Stimulated activated CD8-positive, alpha-beta memory T cell treated with anti-CD3 and anti-CD28 coated beads, Interleukin-4, amount 100 ng/mL, for 48 hours (primary cell): ENCODE measurements around the gene USP6.
"Not testable (repeated sequence)": the region's sequence is repeated elsewhere in the genome, so short reads cannot be mapped to it uniquely, and the experiment has no call there.

Source experiments
- DNase-seq: peaks from one replicate; pipeline ENCODE4 v3.0.0-alpha.2; 2020

USP6 gene

DNA sequence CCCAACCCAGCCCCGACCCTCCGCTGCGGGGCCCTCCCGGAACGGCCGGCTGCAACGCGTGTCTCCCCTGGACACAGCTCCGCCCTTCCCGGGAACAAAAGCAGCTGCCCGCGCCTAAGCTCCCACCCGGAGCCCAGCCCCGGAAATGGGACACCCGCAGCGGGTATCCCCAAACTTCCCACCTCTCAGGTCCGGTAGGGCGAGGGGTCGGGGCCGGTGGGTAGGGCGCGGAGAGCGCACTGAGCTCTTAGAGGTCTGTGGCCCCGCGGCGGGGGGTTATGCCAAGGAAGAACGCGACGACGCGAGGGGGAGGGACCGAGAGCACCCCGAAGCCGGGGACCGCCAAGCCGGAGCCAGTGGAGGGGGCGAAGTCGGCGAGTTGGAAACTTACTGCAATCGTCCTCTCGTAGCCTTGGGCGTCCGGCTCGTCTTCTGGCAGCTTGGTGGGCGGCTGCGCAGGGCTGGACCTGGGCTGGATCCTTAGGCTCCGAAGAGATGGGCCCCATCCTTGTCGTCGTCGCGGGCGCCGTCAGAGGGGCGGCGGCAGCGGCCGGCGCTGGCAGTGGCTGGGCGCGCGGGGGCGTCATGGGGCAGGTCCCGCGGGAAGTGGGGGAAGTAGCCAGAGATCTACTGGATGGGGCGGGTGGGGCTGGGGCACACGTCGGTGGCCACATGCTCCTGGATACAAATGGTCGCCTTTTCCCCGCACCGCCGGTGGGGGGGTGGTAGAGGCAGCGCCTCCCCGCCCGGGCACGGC is 6.9 kb downstream of the USP6 start:
- DNase-seq: peak; percentile 22

DNA sequence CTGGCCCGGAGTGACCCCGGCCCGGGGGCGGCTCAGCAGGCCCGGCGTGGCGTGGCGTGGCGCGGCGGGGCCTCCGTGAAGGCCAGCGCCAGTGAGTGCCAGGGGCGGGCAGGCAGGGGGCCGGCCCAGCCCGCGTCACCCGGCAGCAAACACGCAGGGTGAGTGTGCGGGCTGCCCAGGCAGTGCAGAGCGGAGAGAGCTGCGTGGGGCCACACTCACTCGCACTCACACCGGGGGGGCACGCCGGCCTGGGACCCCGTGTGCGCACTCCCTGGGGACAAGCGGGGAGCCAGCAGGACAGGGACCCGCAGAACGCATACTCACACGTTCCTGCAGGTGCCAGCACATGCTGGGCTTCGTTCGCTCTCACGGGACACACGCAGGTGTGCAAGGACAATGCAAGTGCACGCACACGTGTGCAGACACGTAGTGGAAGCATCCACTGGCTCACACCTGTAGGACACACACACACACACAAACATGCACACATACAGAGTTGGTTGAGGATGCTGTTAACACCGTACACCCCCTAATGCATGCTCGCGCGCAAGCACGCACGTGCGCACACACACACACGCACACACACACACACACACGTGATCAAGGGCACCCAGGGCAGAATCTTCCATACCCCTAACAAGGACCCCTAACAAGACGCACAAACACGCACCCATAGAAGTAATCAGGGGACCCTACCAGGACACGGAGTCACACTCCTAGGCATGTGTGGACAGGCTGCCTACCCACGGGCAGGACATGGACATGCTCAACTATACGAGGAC is 7.7 kb downstream of the USP6 start:
- peak; percentile 15 for DNase-seq

DNA sequence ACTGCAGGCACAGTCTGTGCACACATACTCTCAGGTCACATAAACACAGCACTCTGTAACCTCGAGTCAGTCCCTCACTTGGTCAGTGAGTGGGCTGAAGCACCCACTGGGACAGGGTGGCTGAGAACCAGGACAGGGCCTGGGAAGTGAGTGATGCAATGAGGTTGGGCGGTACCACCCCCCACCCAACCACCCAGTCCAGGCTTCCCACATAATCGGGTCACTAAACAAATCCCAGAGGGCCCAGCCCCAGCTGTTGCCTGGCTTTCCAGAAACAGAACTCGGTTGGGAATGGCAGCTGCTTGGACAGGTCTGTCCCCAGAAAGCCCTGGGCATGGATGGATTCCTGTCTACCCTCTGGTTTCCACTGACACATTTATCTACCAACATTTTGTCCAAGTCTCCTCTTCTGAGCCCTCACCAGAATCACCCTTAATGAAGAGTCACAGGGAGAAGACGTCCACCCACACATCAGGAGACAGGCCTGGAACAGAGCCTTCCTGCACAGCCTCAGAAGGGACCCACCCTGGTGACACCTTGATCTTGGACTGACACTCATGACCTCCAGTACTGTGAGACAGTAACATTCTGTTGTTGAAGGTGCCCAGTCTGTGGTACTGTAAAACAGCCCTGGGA is 8.4 kb downstream of the USP6 start:
- peak; percentile 8 for DNase-seq

DNA sequence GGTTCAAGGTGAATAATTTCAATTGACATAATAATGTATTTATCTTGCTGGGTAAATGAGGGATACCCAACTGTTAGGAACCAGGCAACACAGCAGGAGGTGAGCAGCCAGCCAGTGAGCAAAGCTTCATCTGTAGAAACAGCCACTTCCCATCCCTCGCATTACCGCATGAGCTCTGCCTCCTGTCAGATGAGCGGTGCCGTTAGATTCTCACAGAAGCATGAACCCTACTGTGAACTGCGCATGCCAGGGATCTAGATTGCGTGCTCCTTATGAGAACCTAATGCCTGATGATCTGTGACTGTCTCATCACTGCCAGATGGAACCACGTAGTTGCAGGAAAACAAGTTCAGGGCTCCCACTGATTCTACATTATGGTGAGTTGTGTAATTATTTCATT is 9.1 kb downstream of the USP6 start:
- peak; percentile 14 for DNase-seq

DNA sequence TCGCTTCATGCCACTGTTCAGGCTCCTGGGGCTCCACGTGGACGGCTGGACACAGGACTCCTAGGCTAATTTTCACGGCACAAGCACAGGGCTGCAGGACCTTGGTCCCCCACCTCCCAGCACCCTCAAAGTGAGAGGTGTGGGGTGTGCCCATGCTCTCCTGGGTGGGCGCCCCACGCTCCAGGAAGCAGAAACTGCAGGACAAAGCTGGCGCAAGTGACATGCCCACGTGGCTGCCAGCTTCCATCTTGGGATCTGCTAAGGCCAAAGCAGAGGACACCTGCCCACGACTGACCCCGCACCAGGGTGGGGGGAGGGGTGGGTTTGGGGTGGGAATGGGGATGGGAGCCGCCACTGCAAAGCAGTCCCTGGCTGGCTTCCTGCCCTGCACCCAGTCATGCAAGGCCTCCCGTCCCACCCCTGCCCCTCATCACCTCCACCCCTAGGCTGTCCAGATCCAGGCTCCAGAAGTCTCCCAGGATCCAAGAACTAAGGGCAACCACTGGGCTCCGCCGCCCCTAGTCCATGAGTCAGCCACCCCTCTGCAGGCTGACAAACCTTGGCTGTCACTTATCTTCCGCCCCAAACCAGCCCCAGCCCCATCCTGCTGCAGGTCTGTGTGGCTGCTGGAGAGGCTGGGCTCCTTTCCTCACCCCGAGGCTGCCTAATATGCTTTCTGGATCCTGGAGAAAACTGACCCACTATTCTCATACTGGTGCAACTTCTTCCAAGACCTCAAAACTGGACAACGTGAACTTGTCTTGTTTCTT is 11.1 kb downstream of the USP6 start:
- peak; percentile 14 for DNase-seq

DNA sequence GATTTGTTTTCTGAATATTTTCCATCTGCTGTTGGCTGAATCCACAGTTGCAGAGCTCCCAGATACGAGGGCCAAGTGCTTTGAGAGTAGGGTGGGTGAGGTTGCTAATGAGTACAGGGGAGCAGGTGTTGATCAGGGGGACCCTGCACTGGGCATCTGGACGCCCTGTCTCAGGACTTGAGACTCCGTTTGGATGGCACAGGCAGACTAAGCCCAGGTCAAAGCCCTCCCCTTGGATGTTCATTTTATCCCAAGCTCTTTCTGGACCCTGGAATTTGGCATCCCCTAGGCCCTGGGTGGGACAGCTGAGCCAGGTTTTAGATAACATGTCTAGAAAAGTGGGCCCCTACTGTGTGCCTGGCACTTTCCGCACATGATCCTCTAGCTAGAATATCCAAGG is 12.1 kb downstream of the USP6 start:
- DNase-seq: no peak

DNA sequence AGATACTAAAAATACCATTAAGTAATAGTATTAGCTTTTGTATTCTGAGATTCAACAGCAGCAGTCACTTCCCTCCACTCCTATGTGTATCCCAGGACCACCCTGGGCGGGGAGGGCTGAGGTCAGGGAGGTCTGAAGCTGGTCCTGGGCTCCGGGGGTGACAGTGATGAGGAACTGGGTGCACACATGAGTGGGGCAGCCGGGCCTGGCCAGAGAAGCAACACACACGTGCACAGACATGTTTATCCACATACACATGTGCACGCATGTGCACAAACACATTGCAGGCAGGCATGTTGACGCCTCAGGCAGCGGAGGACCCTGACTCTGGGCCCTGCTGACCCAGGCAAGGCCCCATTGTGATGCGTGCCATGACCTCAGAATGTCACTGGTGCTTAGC is 12.6 kb downstream of the USP6 start:
- not testable (repeated sequence) for DNase-seq

DNA sequence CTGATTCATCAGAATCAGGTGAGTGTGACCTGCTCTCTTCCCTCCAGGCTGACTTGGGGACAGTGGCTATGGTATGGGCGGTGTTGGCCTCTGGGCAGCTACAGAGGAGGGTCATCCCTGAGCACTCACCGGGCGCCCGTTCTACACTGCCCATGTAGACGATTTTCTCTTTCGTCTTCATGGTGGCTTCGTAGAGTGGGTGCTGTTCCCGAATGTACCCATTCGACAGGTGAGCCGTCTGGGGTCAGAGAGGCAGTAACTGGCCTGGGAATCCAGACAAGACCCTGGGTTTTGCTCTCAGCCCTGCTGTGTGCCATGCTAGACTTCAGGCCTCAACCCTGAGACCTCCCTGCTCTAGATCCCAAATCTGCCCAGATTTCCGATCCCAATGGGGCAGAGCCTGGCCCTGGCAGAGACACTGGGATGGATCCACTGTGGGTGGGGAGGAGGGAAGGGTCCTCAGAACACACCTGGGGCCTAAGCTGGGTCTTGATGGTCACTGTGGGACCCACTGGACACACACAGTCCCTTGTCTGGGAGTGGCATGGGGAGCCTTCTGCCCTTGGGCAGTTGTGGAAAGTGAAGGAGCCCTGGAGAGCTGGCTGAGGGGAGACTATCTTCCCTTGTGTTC is 13.2 kb downstream of the USP6 start:
- DNase-seq: peak; percentile 5

DNA sequence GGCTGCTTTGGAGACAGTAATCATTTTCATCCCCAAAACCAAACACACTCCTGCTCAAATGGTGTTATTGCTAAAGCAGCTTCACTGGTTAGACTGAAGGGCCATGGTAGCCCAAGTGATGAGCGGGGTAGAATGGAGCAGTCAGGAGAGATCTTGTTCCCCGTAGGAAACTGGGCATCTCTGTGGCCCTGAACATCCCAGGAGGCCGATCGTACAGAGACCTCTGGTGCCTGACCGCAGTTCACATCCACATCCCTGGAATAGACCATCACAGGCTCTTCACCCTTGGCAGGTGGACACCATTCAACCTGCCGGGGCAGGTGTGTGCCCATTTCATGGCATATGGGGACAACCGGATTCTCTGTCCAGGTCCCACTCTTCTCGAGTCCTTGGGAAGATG is 13.9 kb downstream of the USP6 start:
- DNase-seq: not testable (repeated sequence)

DNA sequence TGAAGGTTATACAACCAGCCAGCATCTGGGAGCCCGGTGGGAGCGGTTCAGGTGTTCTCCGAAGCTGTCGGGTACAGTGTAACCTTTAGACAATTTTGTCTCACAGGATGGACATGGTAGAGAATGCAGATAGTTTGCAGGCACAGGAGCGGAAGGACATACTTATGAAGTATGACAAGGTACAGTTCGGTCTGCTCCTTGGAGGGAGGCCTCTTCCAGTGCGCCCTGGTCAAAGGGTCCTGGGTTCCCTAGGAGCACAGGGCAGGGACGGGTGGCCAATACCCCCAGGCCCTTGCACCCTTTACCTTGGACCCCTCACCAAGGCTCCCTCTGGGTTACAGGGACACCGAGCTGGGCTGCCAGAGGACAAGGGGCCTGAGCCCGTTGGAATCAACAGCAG is 14.4 kb downstream of the USP6 start:
- not testable (repeated sequence) for DNase-seq

DNA sequence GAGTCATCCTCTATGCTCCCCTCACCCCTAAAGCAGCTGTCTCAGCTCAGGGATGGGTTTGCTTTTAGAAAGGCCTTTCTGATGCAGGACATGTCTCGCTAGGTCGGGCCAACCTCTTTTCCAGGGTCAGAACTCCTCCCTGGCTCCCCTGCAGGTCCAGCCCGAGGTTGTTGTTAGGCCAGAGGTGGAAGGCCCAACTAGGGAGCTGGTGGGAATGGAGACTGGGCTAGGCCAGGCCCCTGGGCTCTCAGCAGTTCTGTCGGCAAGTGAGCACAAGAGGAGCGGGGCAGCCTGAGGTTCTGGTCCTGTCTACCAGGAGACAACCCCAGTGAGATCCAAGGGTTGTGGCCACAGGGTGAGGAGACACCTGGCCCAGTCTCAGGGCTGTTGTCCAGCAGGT is 14.9 kb downstream of the USP6 start:
- not testable (repeated sequence) for DNase-seq

DNA sequence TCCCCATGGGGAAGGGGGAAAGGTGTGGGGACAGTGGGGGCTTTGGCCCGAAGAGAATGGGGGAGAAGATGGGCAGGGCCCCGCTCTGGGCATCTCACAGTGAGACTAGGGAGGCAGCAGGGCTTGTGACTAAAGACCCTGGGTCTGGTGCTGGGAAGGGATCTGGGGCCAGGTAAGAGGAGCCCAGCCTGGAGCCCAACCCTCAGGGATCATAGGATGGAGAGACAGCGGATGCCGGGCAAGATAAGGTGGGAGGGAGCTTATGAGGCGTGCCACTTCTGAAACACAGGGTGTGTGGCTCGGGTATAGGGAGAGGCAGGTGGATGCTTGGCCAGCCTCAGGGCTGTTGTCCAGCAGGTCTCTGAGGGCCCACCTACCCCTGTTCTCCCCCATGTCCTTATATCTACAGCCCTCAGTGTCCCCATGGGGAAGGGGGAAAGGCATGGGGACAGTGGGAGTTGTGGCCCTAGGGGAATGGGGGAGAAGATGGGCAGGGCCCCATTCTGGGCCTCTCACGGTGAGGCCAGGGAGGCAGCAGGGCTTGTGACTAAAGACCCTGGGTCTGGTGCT is 15.4 kb downstream of the USP6 start:
- no peak for DNase-seq

DNA sequence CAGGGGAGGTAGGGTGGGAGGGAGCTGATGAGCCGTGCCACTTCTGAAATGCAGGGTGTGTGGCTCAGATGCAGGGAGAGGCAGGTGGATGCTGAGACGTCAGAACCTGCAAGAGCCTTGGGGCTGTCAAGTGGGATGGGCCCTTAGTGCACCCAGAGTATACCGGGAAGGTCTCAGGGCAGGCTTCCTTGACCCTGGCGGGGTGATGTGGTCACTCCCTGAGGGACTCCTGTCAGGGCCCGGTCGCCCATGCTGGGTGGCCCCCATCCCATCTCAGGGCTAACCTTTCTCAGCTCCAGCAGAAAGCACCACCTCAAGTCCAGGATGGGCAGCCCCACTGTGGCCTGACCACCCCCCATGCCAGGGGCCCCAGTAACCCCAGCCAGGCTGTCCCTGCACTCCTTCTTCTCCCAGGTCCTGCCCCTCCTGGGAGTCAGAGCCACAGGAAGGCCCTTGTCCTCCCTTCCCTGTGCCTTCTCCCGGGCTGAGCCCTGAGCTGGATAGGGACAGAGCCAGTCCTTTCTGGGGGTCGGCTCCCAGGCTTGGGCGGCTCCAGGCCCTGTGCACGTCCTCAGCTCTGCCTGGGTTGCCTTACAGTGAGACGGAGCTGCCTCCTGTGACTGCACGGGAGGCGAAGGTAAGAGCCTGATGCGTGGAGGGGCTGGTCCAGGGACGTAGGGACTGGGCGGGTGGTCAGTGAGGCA is 16.1 kb downstream of the USP6 start:
- not testable (repeated sequence) for DNase-seq

DNA sequence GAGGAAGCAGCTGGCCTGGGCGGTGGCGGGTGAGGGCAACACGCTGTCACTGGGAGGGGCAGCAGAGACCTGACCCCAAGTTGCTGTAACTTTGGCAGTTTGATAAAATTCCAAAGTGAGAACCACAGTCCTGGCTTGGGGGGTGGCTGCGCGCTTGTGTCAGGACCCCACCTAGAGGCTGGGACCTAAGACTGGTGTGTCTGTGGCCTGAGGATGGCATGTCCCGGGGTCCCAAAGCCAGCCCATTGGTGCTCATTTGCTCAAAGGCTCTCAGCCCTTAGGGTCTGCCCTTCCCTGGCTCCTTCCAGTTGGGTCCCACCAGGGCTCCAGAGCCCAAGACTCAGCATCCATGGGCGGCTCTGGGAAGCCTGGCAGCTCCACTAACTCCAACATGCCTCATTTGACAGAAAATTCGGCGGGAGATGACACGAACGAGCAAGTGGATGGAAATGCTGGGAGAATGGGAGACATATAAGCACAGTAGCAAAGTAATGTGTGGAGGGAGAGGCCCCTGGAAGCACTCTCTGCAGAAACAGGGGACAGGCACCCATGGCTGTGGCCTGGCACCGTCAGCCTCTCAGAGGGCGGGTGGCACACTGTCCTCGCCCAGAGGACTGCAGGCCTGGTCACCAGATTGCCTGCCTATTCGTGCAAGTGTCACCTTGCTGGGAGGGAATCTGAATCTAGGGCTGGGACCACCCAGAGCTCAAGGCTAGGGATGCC is 16.8 kb downstream of the USP6 start:
- DNase-seq: not testable (repeated sequence)

DNA sequence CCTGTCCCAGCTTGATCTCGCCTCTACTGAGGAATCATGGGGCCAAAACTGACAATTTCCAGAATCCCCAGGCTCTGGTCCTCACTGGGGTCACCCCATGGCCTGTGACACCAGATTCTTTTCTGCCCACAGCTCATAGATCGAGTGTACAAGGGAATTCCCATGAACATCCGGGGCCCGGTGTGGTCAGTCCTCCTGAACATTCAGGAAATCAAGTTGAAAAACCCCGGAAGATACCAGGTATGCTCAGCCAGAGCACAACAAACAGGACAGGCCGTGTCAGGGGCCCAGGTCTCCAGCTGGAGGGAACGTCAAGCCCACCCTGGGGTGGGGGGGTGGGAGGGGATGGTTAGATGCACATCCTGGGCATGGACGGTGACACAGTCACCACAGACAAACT is 17.5 kb downstream of the USP6 start:
- no peak for DNase-seq

DNA sequence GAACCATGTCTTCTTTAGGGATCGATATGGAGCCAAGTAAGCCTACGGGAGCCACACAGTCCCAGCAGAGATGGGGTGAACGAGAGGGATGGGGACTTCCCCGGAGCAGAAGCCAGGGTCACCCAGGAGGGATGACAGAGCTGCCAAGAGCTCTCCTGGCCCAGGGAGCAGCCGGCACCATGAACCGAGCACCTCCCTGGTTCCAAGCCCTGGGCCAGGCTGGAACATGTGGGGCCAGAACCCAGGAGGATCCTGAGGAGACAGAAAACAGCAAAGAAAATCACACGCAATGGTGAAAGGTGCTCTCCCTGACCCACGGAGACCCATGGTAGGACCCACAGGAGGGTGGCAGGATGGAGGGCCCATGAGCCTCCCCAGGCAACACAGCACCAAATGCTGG is 18.1 kb downstream of the USP6 start:
- DNase-seq: not testable (repeated sequence)

DNA sequence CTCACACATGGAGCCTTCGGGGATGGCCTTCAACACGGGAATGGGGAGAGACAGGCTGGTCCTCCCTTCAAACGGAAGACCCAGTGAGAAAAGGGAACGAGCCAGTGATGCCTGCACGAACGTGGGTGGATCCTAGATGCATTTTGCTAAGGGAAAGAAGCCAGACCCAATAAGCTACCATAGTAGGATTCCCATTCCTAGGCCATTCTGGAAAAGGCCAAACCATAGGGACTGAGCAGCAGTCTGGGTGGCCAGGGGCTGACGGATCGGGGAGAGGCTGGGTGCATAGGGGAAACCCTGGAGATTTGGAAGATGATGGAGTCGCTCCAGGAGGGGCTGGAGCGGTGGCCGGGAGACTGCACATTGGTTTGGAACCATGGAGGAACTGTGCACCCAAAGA is 18.7 kb downstream of the USP6 start:
- not testable (repeated sequence) for DNase-seq

DNA sequence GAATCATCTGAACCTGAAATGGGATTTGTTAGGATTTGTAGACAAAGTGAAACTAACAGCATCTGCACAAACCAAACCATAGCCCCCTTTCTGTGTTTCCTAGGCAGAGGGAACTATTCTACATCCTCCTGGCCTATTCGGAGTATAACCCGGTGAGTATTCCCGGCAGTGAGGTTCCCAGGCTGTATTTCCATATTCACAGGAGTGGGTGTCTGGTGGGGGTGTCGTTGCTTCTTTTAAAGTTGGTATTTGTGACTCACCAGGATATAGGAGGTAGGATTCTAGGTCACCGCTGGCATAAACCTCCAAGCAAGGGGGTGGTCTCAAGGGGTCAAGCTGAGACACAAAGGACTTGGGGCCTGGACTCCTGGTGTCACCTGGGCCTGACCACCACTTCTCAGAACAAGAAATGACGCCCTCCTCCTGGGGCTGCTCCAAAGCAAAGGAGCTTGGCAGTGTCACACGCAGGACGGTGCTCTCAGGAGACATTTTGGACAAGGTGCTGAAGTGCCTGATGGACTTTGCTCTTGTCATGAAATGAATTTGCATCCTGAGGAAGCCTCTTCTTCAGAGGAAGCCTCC is 19.4 kb downstream of the USP6 start:
- DNase-seq: not testable (repeated sequence)

DNA sequence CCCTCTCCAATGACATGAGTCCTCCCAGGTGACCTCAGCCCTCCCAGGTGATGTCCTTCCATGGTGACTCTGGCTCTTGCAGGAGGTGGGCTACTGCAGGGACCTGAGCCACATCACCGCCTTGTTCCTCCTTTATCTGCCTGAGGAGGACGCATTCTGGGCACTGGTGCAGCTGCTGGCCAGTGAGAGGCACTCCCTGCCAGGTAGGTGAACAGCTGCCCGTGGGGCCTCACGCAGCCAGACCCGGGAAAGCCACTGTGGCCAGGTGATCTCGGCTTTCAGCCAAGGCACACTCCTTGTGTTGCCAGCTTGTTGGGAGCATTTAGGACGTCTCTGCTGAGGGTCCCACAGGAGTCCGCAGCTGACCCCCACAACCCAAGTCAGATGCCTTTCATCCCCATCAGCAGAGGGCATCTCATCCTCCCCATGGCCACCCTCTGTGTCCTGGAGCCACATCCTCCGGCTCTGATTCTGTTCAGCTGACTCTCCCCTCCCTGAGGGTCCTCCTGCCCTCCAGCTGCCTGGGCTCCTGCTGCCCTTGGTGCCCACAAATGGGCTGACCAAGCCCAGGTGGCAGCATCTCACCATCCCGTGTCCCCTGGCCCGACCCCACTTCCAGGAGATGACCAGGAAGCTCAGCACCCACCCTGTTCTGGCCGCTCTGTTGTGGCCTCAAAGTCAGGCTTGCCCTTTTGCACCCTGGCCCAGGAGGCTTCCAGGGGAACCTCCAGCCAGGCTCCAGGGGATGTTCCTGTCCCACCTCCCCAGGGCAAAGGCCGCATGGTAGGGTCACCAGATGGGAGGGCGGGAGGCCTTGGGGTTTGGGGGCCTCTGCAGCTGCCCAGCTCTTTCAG is 20.1 kb downstream of the USP6 start:
- DNase-seq: no peak
